CD14-positive monocyte (primary cell): Measurements from ENCODE around the gene LHX3. TPM values are rescaled to one million over a fixed set of nuclear protein-coding genes. Genes with fewer than 3 reads are reported as not detected.

Experiments
- DNase-seq, 3 donors: peaks; one replicate each; pipeline ENCODE4 v3.0.0-alpha.2; 2011 to 2022
- H2AFZ ChIP-seq: 2 replicates; pipeline ENCODE4 v1.6.0; 2012; ENCODE audit warnings: mild to moderate bottlenecking, low read depth, low read length, inconsistent platforms; ENCODE audit not compliant: insufficient read depth, poor library complexity, severe bottlenecking
- H3K27ac ChIP-seq, 2 donors: 1 replicate in 1 of 2; 2 replicates in 1 of 2; pipeline ENCODE4 v1.5.1; 2012 to 2013; ENCODE audit warnings: low read length in 2 of 2, control low read depth in 1 of 2, inconsistent platforms in 1 of 2, low read depth in 1 of 2, mild to moderate bottlenecking in 1 of 2
- H3K27me3 ChIP-seq, 2 donors: one replicate each; pipeline versions ENCODE4 v1.6.0 to v1.6.1; 2011 to 2013; ENCODE audit warnings: low read length in 2 of 2; ENCODE audit not compliant: control insufficient read depth in 2 of 2, insufficient read depth in 2 of 2
- H3K36me3 ChIP-seq, 2 donors: replicated peaks in 1 of 2; 1 replicate in 1 of 2; 2 replicates in 1 of 2; pipeline versions ENCODE4 v1.5.1 to v1.6.1; 2012 to 2013; ENCODE audit warnings: low read length in 2 of 2, control low read depth in 1 of 2, inconsistent platforms in 1 of 2, mild to moderate bottlenecking in 1 of 2; ENCODE audit not compliant: insufficient read depth in 2 of 2, control insufficient read depth in 1 of 2
- H3K4me1 ChIP-seq, 2 donors: 1 replicate in 1 of 2; 2 replicates in 1 of 2; pipeline versions ENCODE4 v1.5.1 to v1.6.1; 2012 to 2013; ENCODE audit warnings: low read length in 2 of 2, control low read depth in 1 of 2, inconsistent platforms in 1 of 2, mild to moderate bottlenecking in 1 of 2, moderate library complexity in 1 of 2; ENCODE audit not compliant: insufficient read depth in 2 of 2, control insufficient read depth in 1 of 2
- H3K4me2 ChIP-seq: replicated peaks from 2 replicates; pipeline ENCODE3; 2012; ENCODE audit warnings: low read length, moderate library complexity, mild to moderate bottlenecking; ENCODE audit not compliant: poor library complexity, severe bottlenecking; ENCODE audit errors: extremely low read depth
- H3K4me3 ChIP-seq, 3 experiments: fragments of 200-600 bp in 1 of 3; sonication (generic) in 1 of 3; replicated peaks in 1 of 3; 1 replicate in 2 of 3; 2 replicates in 1 of 3; pipeline ENCODE4 v1.5.1; 2011 to 2013; ENCODE audit warnings: low read length in 3 of 3, mild to moderate bottlenecking in 3 of 3, control low read depth in 2 of 3, low read depth in 2 of 3, inconsistent platforms in 1 of 3, moderate library complexity in 1 of 3
- H3K79me2 ChIP-seq: 2 replicates; pipeline ENCODE4 v1.6.0; 2012; ENCODE audit warnings: mild to moderate bottlenecking, control low read depth, inconsistent platforms, low read length, moderate library complexity; ENCODE audit not compliant: insufficient read depth
- H3K9ac ChIP-seq: 2 replicates; pipeline ENCODE4 v1.6.0; 2017; ENCODE audit warnings: low read length, mild to moderate bottlenecking; ENCODE audit not compliant: insufficient read depth, poor library complexity, severe bottlenecking
- H3K9me3 ChIP-seq, 2 donors: replicated peaks in 1 of 2; 1 replicate in 1 of 2; 2 replicates in 1 of 2; pipeline versions ENCODE4 v1.5.1 to v1.6.1; 2012 to 2013; ENCODE audit warnings: low read length in 2 of 2, control low read depth in 1 of 2; ENCODE audit not compliant: control insufficient read depth in 1 of 2, insufficient read depth in 1 of 2
- H4K20me1 ChIP-seq: 2 replicates; pipeline ENCODE4 v1.6.0; 2012; ENCODE audit warnings: mild to moderate bottlenecking, low read length, control low read depth, moderate library complexity; ENCODE audit not compliant: insufficient read depth
- H3K27ac Mint-ChIP-seq, 7 donors: one replicate each; pipeline ENCODE4 v1.8.0; 2020; ENCODE audit warnings: mild to moderate bottlenecking in 7 of 7, mixed read lengths in 7 of 7, moderate library complexity in 6 of 7, inconsistent platforms in 2 of 7
- H3K27me3 Mint-ChIP-seq, 3 donors: one replicate each; pipeline ENCODE4 v1.8.0; 2021 to 2022; ENCODE audit warnings: low read depth in 3 of 3, mild to moderate bottlenecking in 3 of 3, mixed read lengths in 3 of 3, moderate library complexity in 3 of 3, inconsistent platforms in 1 of 3
- H3K36me3 Mint-ChIP-seq, 2 donors: one replicate each; pipeline ENCODE4 v1.8.0; 2020; ENCODE audit warnings: mixed read lengths in 2 of 2, inconsistent platforms in 1 of 2, mild to moderate bottlenecking in 1 of 2
- H3K4me1 Mint-ChIP-seq: one replicate; pipeline ENCODE4 v1.8.0; 2020; ENCODE audit warnings: mild to moderate bottlenecking, mixed read lengths
- H3K4me3 Mint-ChIP-seq, 2 donors: one replicate each; pipeline ENCODE4 v1.8.0; 2020; ENCODE audit warnings: mild to moderate bottlenecking in 2 of 2, mixed read lengths in 2 of 2, moderate library complexity in 1 of 2
- H3K9me3 Mint-ChIP-seq, 7 donors: one replicate each; pipeline ENCODE4 v1.8.0; 2020 to 2022; ENCODE audit warnings: mixed read lengths in 7 of 7, mild to moderate bottlenecking in 6 of 7, moderate library complexity in 6 of 7, inconsistent platforms in 2 of 7
- CTCF ChIP-seq: fragments of 200-600 bp; IDR thresholded peaks from one replicate; pipeline ENCODE4 v1.8.0; 2022; ENCODE audit warnings: antibody characterized with exemption, mild to moderate bottlenecking
- WGBS: methylation state at CpG from one replicate; pipeline ENCODE4 v1.1.5; 2013; ENCODE audit warnings: missing lambda C conversion rate; ENCODE audit not compliant: insufficient coverage; 5-methylcytosine and 5-hydroxymethylcytosine counted together
- intact Hi-C, 2 donors: fragments of 100-400 bp; cut with micrococcal nuclease; formaldehyde crosslinking; loops; one replicate each; pipeline versions ENCODE4 v1.15.0 to v1.15.1; 2023
- polyA plus RNA-seq, 3 donors: library from polyadenylated mRNA; depleted of rRNA in 1 of 3; unstranded in 2 of 3; stranded (reverse) in 1 of 3; fragments of 300-500 nt in 2 of 3; fragments of >200 nt in 1 of 3; fragmentation: Illumina TruSeq in 2 of 3; gene quantifications; 1 replicate in 2 of 3; 2 replicates in 1 of 3; pipeline ENCODE4 v1.2.3, GENCODE V29; 2012 to 2021

LHX3 gene
- polyA plus RNA-seq, 3 donors = not detected

GRCh38 chr9:136251264-136252115 lies 46.6 kb upstream of the LHX3 start:
- H3K36me3 ChIP-seq = no peaks in the 10 kb centered on the region
- no peak for TF ChIP-seq CTCF
- 73% methylated on average over 29 of the region's 50 CpGs for WGBS
- no peak overlapping the region for H3K27ac ChIP-seq
- Mint-ChIP-seq H3K4me1 (no peaks in the 10 kb centered on the region), H3K9me3 (peaks cover 0 to 3% (median 0%) of the 10 kb centered on the region in 7 donors), H3K4me3 (no peak overlapping the region), H3K27me3 (peaks cover 5 to 13% (median 8%) of the 10 kb centered on the region in 3 donors), H3K27ac (no peak overlapping the region), H3K36me3 (no peaks in the 10 kb centered on the region)
- no peaks in the 10 kb centered on the region for H3K9me3 ChIP-seq
- no peak overlapping the region for H2AFZ ChIP-seq
- H3K9ac ChIP-seq = no peak overlapping the region
- DNase-seq = no peak
- no peaks in the 10 kb centered on the region for H4K20me1 ChIP-seq
- H3K79me2 ChIP-seq = no peaks in the 10 kb centered on the region
- H3K4me1 ChIP-seq = no peaks in the 10 kb centered on the region
- intact Hi-C loops = no loop called here
- no peak overlapping the region for H3K4me2 ChIP-seq
- no peak overlapping the region for H3K4me3 ChIP-seq
- no peaks in the 10 kb centered on the region for H3K27me3 ChIP-seq

GRCh38 chr9:136250676-136251075 lies 45.7 kb upstream of the LHX3 start:
- WGBS = 73% methylated on average over 10 of the region's 10 CpGs
- Histone ChIP-seq H3K4me1 (peaks cover 4 to 5% of the 10 kb centered on the region in 2 donors), H3K4me2 (no peak overlapping the region), H3K4me3 (no peak overlapping the region), H3K36me3 (no peaks in the 10 kb centered on the region), H3K9ac (no peak overlapping the region), H3K27ac (no peak overlapping the region), H3K9me3 (no peaks in the 10 kb centered on the region), H3K27me3 (no peaks in the 10 kb centered on the region), H2AFZ (no peak overlapping the region), H4K20me1 (no peaks in the 10 kb centered on the region), H3K79me2 (no peaks in the 10 kb centered on the region)
- no peak for DNase-seq
- peaks cover 6 to 9% (median 8%) of the 10 kb centered on the region in 3 donors for H3K27me3 Mint-ChIP-seq
- intact Hi-C loops = no loop called here
- no peaks in the 10 kb centered on the region for H3K36me3 Mint-ChIP-seq
- peaks cover 4% of the 10 kb centered on the region for H3K4me1 Mint-ChIP-seq
- peaks cover 0 to 3% (median 0%) of the 10 kb centered on the region in 7 donors for H3K9me3 Mint-ChIP-seq
- no peak overlapping the region for H3K27ac Mint-ChIP-seq
- no peak overlapping the region for H3K4me3 Mint-ChIP-seq
- no peak for TF ChIP-seq CTCF
